Common myeloid progenitor, CD34-positive (primary cell): ENCODE measurements around the gene CEMIP.

Experiments used
- CTCF ChIA-PET: fragments of 350-600 bp; sonication (Branson Sonifier 250); formaldehyde crosslinking; loops from one replicate; lab custom pipeline; 2021; ENCODE audit warnings: antibody characterized with exemption; lab: Charles Lee
- POLR2A ChIA-PET: fragments of 350-600 bp; sonication (Branson Sonifier 250); formaldehyde crosslinking; loops from one replicate; lab custom pipeline; 2021; ENCODE audit warnings: antibody characterized with exemption; lab: Charles Lee
- DNase-seq, 3 donors: peaks; one replicate each; pipeline versions ENCODE4 v3.0.0 to v3.0.0-alpha.2; 2013
- H3K27ac ChIP-seq, 2 experiments: 1 replicate in 1 of 2; 2 replicates in 1 of 2; pipeline ENCODE4 v1.7.0; 2013; ENCODE audit warnings: inconsistent platforms in 2 of 2, low read length in 2 of 2, mild to moderate bottlenecking in 2 of 2, low read depth in 1 of 2, moderate library complexity in 1 of 2; ENCODE audit not compliant: severe bottlenecking in 2 of 2, insufficient read depth in 1 of 2, poor library complexity in 1 of 2
- H3K27me3 ChIP-seq, 5 experiments: replicated peaks in 2 of 5; 1 replicate in 3 of 5; 2 replicates in 2 of 5; pipeline versions ENCODE4 v1.6.1 to v1.7.0; 2013; ENCODE audit warnings: low read length in 4 of 5, mild to moderate bottlenecking in 2 of 5, moderate library complexity in 2 of 5, inconsistent platforms in 1 of 5; ENCODE audit not compliant: insufficient read depth in 5 of 5, control insufficient read depth in 4 of 5
- H3K36me3 ChIP-seq, 4 experiments: 1 replicate in 2 of 4; 2 replicates in 2 of 4; pipeline versions ENCODE4 v1.6.1 to v1.7.0; 2013; ENCODE audit warnings: low read length in 3 of 4, control low read depth in 1 of 4, mild to moderate bottlenecking in 1 of 4; ENCODE audit not compliant: control insufficient read depth in 4 of 4, insufficient read depth in 4 of 4
- H3K4me1 ChIP-seq, 4 experiments: 1 replicate in 3 of 4; 2 replicates in 1 of 4; pipeline versions ENCODE4 v1.6.1 to v1.7.1; 2013; ENCODE audit warnings: low read length in 3 of 4, mild to moderate bottlenecking in 3 of 4, control low read depth in 1 of 4, inconsistent platforms in 1 of 4, moderate library complexity in 1 of 4; ENCODE audit not compliant: control insufficient read depth in 4 of 4, insufficient read depth in 4 of 4; ENCODE audit errors: control extremely low read depth in 1 of 4
- H3K4me3 ChIP-seq, 7 experiments: 1 replicate in 4 of 7; 2 replicates in 3 of 7; pipeline versions ENCODE4 v1.5.1 to v1.7.0; 2013; ENCODE audit warnings: mild to moderate bottlenecking in 7 of 7, low read length in 6 of 7, moderate library complexity in 6 of 7, inconsistent platforms in 2 of 7, low read depth in 2 of 7, control low read depth in 1 of 7; ENCODE audit not compliant: insufficient read depth in 4 of 7, control insufficient read depth in 1 of 7; ENCODE audit errors: extremely low read depth in 1 of 7
- H3K9me3 ChIP-seq, 5 experiments: 1 replicate in 4 of 5; 2 replicates in 1 of 5; pipeline versions ENCODE4 v1.6.1 to v1.7.1; 2013; ENCODE audit warnings: low read length in 4 of 5, mild to moderate bottlenecking in 2 of 5, inconsistent platforms in 1 of 5, low read depth in 1 of 5, moderate library complexity in 1 of 5; ENCODE audit not compliant: control insufficient read depth in 4 of 5, insufficient read depth in 2 of 5; ENCODE audit errors: control extremely low read depth in 1 of 5
- WGBS: methylation state at CpG from one replicate; pipeline ENCODE4 v1.1.5; 2013; ENCODE audit not compliant: insufficient coverage; 5-methylcytosine and 5-hydroxymethylcytosine counted together

CEMIP gene

GRCh38 chr15:80997692-80998091, 218.5 kb downstream of the CEMIP start:
- Histone ChIP-seq H3K36me3 (peaks cover 0 to 2% (median under 1%) of the 10 kb centered on the region in 4 experiments), H3K4me3 (no peak overlapping the region), H3K9me3 (no peaks in the 10 kb centered on the region), H3K4me1 (peaks cover 2 to 37% (median 30%) of the 10 kb centered on the region in 4 experiments), H3K27me3 (no peaks in the 10 kb centered on the region), H3K27ac (no peak overlapping the region)
- ChIA-PET CTCF (interaction anchor here (1.0 to 1.7 kb wide), 4 partner anchors 9 to 268 kb away, joined by 3 to 6 read pairs (median 4); no protein-coding TSS in a partner anchor), POLR2A (interaction anchor here (1.0 kb wide), 1 partner anchor 102 kb away, joined by 3 read pairs; no protein-coding TSS in a partner anchor)
- WGBS, result no CpG with 5 or more reads among the region's 1 CpG
- DNase-seq, result no peak

- ChIA-PET CTCF (interaction anchor here (0.5 to 1.7 kb wide), 6 partner anchors 10 to 268 kb away, joined by 3 to 6 read pairs (median 3); no protein-coding TSS in a partner anchor), POLR2A (interaction anchor here (1.0 kb wide), 1 partner anchor 101 kb away, joined by 3 read pairs; no protein-coding TSS in a partner anchor)
- no peak overlapping the region for H3K4me3 ChIP-seq
- DNase-seq, result no peak
- no peaks in the 10 kb centered on the region for H3K9me3 ChIP-seq
- H3K36me3 ChIP-seq, result peaks cover 0 to 8% (median 3%) of the 10 kb centered on the region in 4 experiments
- H3K27ac ChIP-seq, result peak overlapping the region in 1 of 2 experiments; percentile 61
- H3K4me1 ChIP-seq, result peaks cover 2 to 41% (median 33%) of the 10 kb centered on the region in 4 experiments
- H3K27me3 ChIP-seq, result no peaks in the 10 kb centered on the region
- no CpG with 5 or more reads among the region's 1 CpG for WGBS
Measured at GRCh38 chr15:80998251-80998650, 219.1 kb downstream of the CEMIP start.

GRCh38 chr15:80999623-81000036, 220.5 kb downstream of the CEMIP start:
- Histone ChIP-seq H3K36me3 (peaks cover 0 to 13% (median 6%) of the 10 kb centered on the region in 4 experiments), H3K4me1 (peaks cover 2 to 44% (median 33%) of the 10 kb centered on the region in 4 experiments), H3K4me3 (peak overlapping the region in 6 of 7 experiments; percentile 74 to 95 (median 86)), H3K27me3 (no peaks in the 10 kb centered on the region), H3K27ac (peak overlapping the region; percentile 58 to 91), H3K9me3 (no peaks in the 10 kb centered on the region)
- ChIA-PET CTCF (interaction anchor here (1.0 to 1.5 kb wide), 3 partner anchors 20 to 266 kb away, joined by 3 to 5 read pairs (median 3); no protein-coding TSS in a partner anchor), POLR2A (no interaction called here)
- 0% methylated on average over 7 of the region's 13 CpGs for WGBS
- peak in 2 of 3 donors; percentile 73 to 77 for DNase-seq

GRCh38 chr15:81000144-81000623, 221.0 kb downstream of the CEMIP start:
- H3K36me3 ChIP-seq, result peaks cover 0 to 13% (median 6%) of the 10 kb centered on the region in 4 experiments
- H3K4me1 ChIP-seq, result peaks cover 2 to 44% (median 33%) of the 10 kb centered on the region in 4 experiments
- WGBS, result 0% methylated on average over 21 of the region's 21 CpGs
- H3K9me3 ChIP-seq, result no peaks in the 10 kb centered on the region
- CTCF ChIA-PET, result interaction anchor here (1.0 to 1.4 kb wide), 3 partner anchors 30 to 266 kb away, joined by 3 to 5 read pairs (median 3); no protein-coding TSS in a partner anchor
- POLR2A ChIA-PET, result interaction anchor here (1.0 kb wide), 1 partner anchor 44 kb away, joined by 3 read pairs; no protein-coding TSS in a partner anchor
- H3K27ac ChIP-seq, result peak overlapping the region; percentile 58 to 91
- no peaks in the 10 kb centered on the region for H3K27me3 ChIP-seq
- peak in 1 of 3 donors; percentile 31 for DNase-seq
- peak overlapping the region; percentile 61 to 95 (median 84) for H3K4me3 ChIP-seq

- POLR2A ChIA-PET, result interaction anchor here (1.0 kb wide), 1 partner anchor 44 kb away, joined by 3 read pairs; no protein-coding TSS in a partner anchor
- WGBS, result under 1% methylated on average over 55 of the region's 66 CpGs
- H3K4me1 ChIP-seq, result peaks cover 2 to 44% (median 33%) of the 10 kb centered on the region in 4 experiments
Measured at GRCh38 chr15:81000624-81001151, 221.5 kb downstream of the CEMIP start, which contains the start of gene TLNRD1. Gene TLNRD1, plus strand, starts transcription at chr15:81000923. Its CDS starts 1,349 bp downstream, at chr15:81002272.

More at GRCh38 chr15:81000624-81001151, 221.5 kb downstream of the CEMIP start, which contains the start of gene TLNRD1:
- no peaks in the 10 kb centered on the region for H3K9me3 ChIP-seq
- H3K36me3 ChIP-seq, result peaks cover 0 to 13% (median 6%) of the 10 kb centered on the region in 4 experiments
- CTCF ChIA-PET, result interaction anchor here (1.0 kb wide), 2 partner anchors 105 to 265 kb away, joined by 3 read pairs; no protein-coding TSS in a partner anchor
- H3K27ac ChIP-seq, result peak within 1 kb of the TSS; percentile 58 to 91
- H3K27me3 ChIP-seq, result no peaks in the 10 kb centered on the region
- peak within 1 kb of the TSS; percentile 61 to 95 (median 84) for H3K4me3 ChIP-seq
- DNase-seq, result peak; percentile 79 to 91 (median 89)
